ENCODE measurements around the gene TAOK2. TPM values are rescaled to one million over a fixed set of nuclear protein-coding genes. Genes with fewer than 3 reads are reported as not detected.

TAOK2 gene
- total RNA-seq, 2 experiments from 2014 or later: 24.1 to 24.4 TPM

Other genes starting within 250 kb of the TAOK2 start
- 10 to 100 TPM; 21.3 to 22.0 TPM for gene C16orf54, start 227.9 kb upstream of the TAOK2 start, total RNA-seq
- gene ZG16, start 195.6 kb upstream of the TAOK2 start, total RNA-seq: not detected
- gene KIF22, start 183.1 kb upstream of the TAOK2 start, total RNA-seq: 100 to 1,000 TPM; 153 to 168 TPM
- 100 to 1,000 TPM; 306 to 387 TPM for gene MAZ, start 167.3 kb upstream of the TAOK2 start, total RNA-seq
- gene PRRT2, start 161.7 kb upstream of the TAOK2 start, total RNA-seq: under 1 TPM; 0.64 to 0.93 TPM
- 10 to 100 TPM; 20.6 to 25.6 TPM for gene PAGR1, start 157.7 kb upstream of the TAOK2 start, total RNA-seq
- 100 to 1,000 TPM in 1 of 2 experiments, 10 to 100 TPM in 1; 86.2 to 101 TPM for gene MVP, start 153.4 kb upstream of the TAOK2 start, total RNA-seq
- 10 to 100 TPM; 35.1 to 50.0 TPM for gene CDIPT, start 110.6 kb upstream of the TAOK2 start, total RNA-seq
- under 1 TPM; 0.27 to 0.42 TPM for gene SEZ6L2, start 74.3 kb upstream of the TAOK2 start, total RNA-seq
- 1 to 10 TPM; 2.7 to 3.2 TPM for gene ASPHD1, start 73.4 kb upstream of the TAOK2 start, total RNA-seq
- 10 to 100 TPM; 30.4 to 33.4 TPM for gene KCTD13, start 47.6 kb upstream of the TAOK2 start, total RNA-seq
- 10 to 100 TPM; 34.6 to 42.5 TPM for gene TMEM219, start 11.8 kb upstream of the TAOK2 start, total RNA-seq
- gene HIRIP3, start 21.7 kb downstream of the TAOK2 start, total RNA-seq: 10 to 100 TPM; 25.1 to 36.8 TPM
- gene INO80E, start 22.4 kb downstream of the TAOK2 start, total RNA-seq: 100 to 1,000 TPM in 1 of 2 experiments, 10 to 100 TPM in 1; 80.1 to 106 TPM
- gene DOC2A, start 37.2 kb downstream of the TAOK2 start, total RNA-seq: 1 to 10 TPM in 1 of 2 experiments, under 1 TPM in 1; 0.69 to 1.3 TPM
- not detected for gene C16orf92, start 49.3 kb downstream of the TAOK2 start, total RNA-seq
- 1 to 10 TPM; 3.7 to 4.0 TPM for gene TLCD3B, start 57.4 kb downstream of the TAOK2 start, total RNA-seq
- gene ALDOA, start 91.9 kb downstream of the TAOK2 start, total RNA-seq: 1,000 to 10,000 TPM; 2,482 to 3,644 TPM
- 100 to 1,000 TPM; 106 to 113 TPM for gene PPP4C, start 102.1 kb downstream of the TAOK2 start, total RNA-seq
- gene TBX6, start 118.1 kb downstream of the TAOK2 start, total RNA-seq: 1 to 10 TPM; 2.7 to 3.0 TPM
- gene YPEL3, start 122.3 kb downstream of the TAOK2 start, total RNA-seq: 10 to 100 TPM; 17.4 to 19.1 TPM
- gene GDPD3, start 139.7 kb downstream of the TAOK2 start, total RNA-seq: 1 to 10 TPM; 6.1 to 7.0 TPM
- gene MAPK3, start 149.4 kb downstream of the TAOK2 start, total RNA-seq: 10 to 100 TPM; 59.0 to 81.7 TPM
- gene CORO1A, start 209.7 kb downstream of the TAOK2 start, total RNA-seq: 1,000 to 10,000 TPM in 1 of 2 experiments, 100 to 1,000 TPM in 1; 997 to 1,175 TPM
- gene BOLA2B, start 219.8 kb downstream of the TAOK2 start, total RNA-seq: 100 to 1,000 TPM; 188 to 190 TPM
- 10 to 100 TPM; 24.4 to 99.3 TPM for gene SLX1A, start 220.0 kb downstream of the TAOK2 start, total RNA-seq
- gene SULT1A3, start 225.4 kb downstream of the TAOK2 start, total RNA-seq: 10 to 100 TPM; 17.4 to 18.9 TPM